Endothelial cell of umbilical vein (primary cell): ENCODE data around the gene AKAP1. TPM values are rescaled to one million over a fixed set of nuclear protein-coding genes. Genes with fewer than 3 reads are reported as not detected.

Experiments used
- BruUV-seq: library from RNA; stranded (reverse); fragments of 400-500 nt; replicated peaks from 2 replicates; lab custom pipeline; 2021; lab: Mats Ljungman, UMichigan
- CTCF ChIA-PET: fragments of 300-600, 350-600 bp; sonication (Branson Sonifier 250); formaldehyde crosslinking; loops from one replicate; lab custom pipeline; 2021; ENCODE audit warnings: antibody characterized with exemption, inconsistent platforms; lab: Charles Lee
- POLR2A ChIA-PET: fragments of 300-600, 350-600 bp; sonication (Branson Sonifier 250); formaldehyde crosslinking; loops from one replicate; lab custom pipeline; 2021; ENCODE audit warnings: antibody characterized with exemption, inconsistent platforms; lab: Charles Lee
- DNase-seq: peaks from one replicate; pipeline ENCODE4 v3.0.0-alpha.2; 2011; ENCODE audit warnings: low read depth, low spot score
- FAIRE-seq: peaks from 2 replicates; lab custom pipeline; 2011; peaks lifted over from hg19 to GRCh38; lab: Jason Lieb, UNC
- H2AFZ ChIP-seq: 2 replicates; pipeline ENCODE4 v1.6.0; 2012; ENCODE audit warnings: low read depth, low read length, control low read depth, inconsistent platforms
- H3K27ac ChIP-seq: 2 replicates; pipeline ENCODE4 v1.5.1; 2011; ENCODE audit warnings: low read depth, mild to moderate bottlenecking, control low read depth, low read length, moderate library complexity; ENCODE audit not compliant: insufficient read depth
- H3K27me3 ChIP-seq, 2 experiments: 2 replicates each; pipeline versions ENCODE4 v1.6.0 to v1.6.1; 2011; ENCODE audit warnings: low read length in 2 of 2, mixed read lengths in 1 of 2; ENCODE audit not compliant: control insufficient read depth in 2 of 2, insufficient read depth in 2 of 2
- H3K36me3 ChIP-seq, 2 experiments: 2 replicates in 1 of 2; 3 replicates in 1 of 2; pipeline ENCODE4 v1.5.1; 2011; ENCODE audit warnings: low read length in 2 of 2, mild to moderate bottlenecking in 1 of 2, moderate library complexity in 1 of 2; ENCODE audit not compliant: control insufficient read depth in 2 of 2, insufficient read depth in 2 of 2; ENCODE audit errors: extremely low read depth in 1 of 2
- H3K4me1 ChIP-seq: 3 replicates; pipeline ENCODE4 v1.5.1; 2011; ENCODE audit warnings: mild to moderate bottlenecking, low read length; ENCODE audit not compliant: control insufficient read depth, insufficient read depth; ENCODE audit errors: extremely low read depth
- H3K4me2 ChIP-seq: 2 replicates; pipeline ENCODE4 v1.6.1; 2011; ENCODE audit warnings: low read length, control low read depth, mixed read lengths; ENCODE audit not compliant: insufficient read depth
- H3K4me3 ChIP-seq, 3 experiments: fragments of 200-600 bp in 1 of 3; sonication (generic), shearing (Covaris generic) in 1 of 3; replicated peaks in 1 of 3; 2 replicates each; pipeline ENCODE4 v1.5.1; 2011 to 2016; ENCODE audit warnings: control low read depth in 3 of 3, low read length in 3 of 3, mild to moderate bottlenecking in 2 of 3, inconsistent platforms in 1 of 3, low read depth in 1 of 3, moderate library complexity in 1 of 3; ENCODE audit not compliant: insufficient read depth in 1 of 3
- H3K79me2 ChIP-seq: 2 replicates; pipeline ENCODE4 v1.6.0; 2012; ENCODE audit warnings: low read length, inconsistent platforms; ENCODE audit not compliant: control insufficient read depth, insufficient read depth
- H3K9ac ChIP-seq: replicated peaks from 2 replicates; pipeline ENCODE3; 2011; ENCODE audit warnings: low read length, control low read depth; ENCODE audit not compliant: insufficient read depth; ENCODE audit errors: extremely low read depth
- H3K9me1 ChIP-seq: replicated peaks from 3 replicates; pipeline ENCODE4 v1.6.0; 2011; ENCODE audit warnings: mild to moderate bottlenecking, low read length; ENCODE audit not compliant: control insufficient read depth, insufficient read depth; ENCODE audit errors: extremely low read depth
- H3K9me3 ChIP-seq: replicated peaks from 2 replicates; pipeline ENCODE4 v1.5.1; 2012; ENCODE audit warnings: low read length, inconsistent platforms; ENCODE audit not compliant: control insufficient read depth, insufficient read depth
- H4K20me1 ChIP-seq: replicated peaks from 2 replicates; pipeline ENCODE3; 2011; ENCODE audit warnings: mild to moderate bottlenecking, low read length; ENCODE audit not compliant: control insufficient read depth, insufficient read depth; ENCODE audit errors: extremely low read depth
- GATA2 ChIP-seq: IDR thresholded peaks from 2 replicates; pipeline ENCODE4 v1.7.0; 2011; ENCODE audit warnings: low read depth, mild to moderate bottlenecking, moderate library complexity, mixed read lengths, low read length; ENCODE audit not compliant: insufficient read length, insufficient read depth
- MYC ChIP-seq: IDR thresholded peaks from one replicate; pipeline ENCODE4 v1.6.1; 2011; ENCODE audit warnings: mild to moderate bottlenecking, low read depth, low read length
- POLR2A ChIP-seq: IDR thresholded peaks from 2 replicates; pipeline ENCODE4 v1.6.1; 2012; ENCODE audit warnings: low read depth, mild to moderate bottlenecking, control low read depth, low read length
- POLR2AphosphoS5 ChIP-seq: IDR thresholded peaks from 2 replicates; pipeline ENCODE4 v1.6.1; 2012; ENCODE audit warnings: low read depth, mild to moderate bottlenecking, control low read depth, low read length, moderate library complexity; ENCODE audit not compliant: insufficient read depth
- dilution Hi-C: fragments of 300-500 bp; cut with MboI; formaldehyde crosslinking; loops from one replicate; pipeline ENCODE4 v1.15.0; 2019; ENCODE audit warnings: low sequenced_read_pairs; ENCODE audit not compliant: extremely low pct_ligation_motif_present
- intact Hi-C: fragments of 100-400 bp; cut with micrococcal nuclease; formaldehyde crosslinking; loops from one replicate; pipeline ENCODE4 v1.10.0; 2022
- polyA plus RNA-seq, 4 experiments: library from polyadenylated mRNA; depleted of rRNA in 3 of 4; stranded (reverse) in 3 of 4; unstranded in 1 of 4; fragments of >200 nt; gene quantifications; 2 replicates each; pipeline versions ENCODE4 v1.2.1 to v1.2.3, GENCODE V29; 2011 to 2012; ENCODE audit warnings: missing spikeins in 1 of 4
- total RNA-seq: library from RNA; stranded (reverse); gene quantifications from 2 replicates; pipeline ENCODE4 v1.2.3, GENCODE V29; 2021
- TF ChIP-seq, protein P1 (sequence below): IDR thresholded peaks from 2 replicates; pipeline ENCODE4 v1.6.1; 2011; ENCODE audit not compliant: insufficient read depth, insufficient read length

The AKAP1 gene
- total and polyA plus RNA-seq, 2 donors (not counting 3 experiments of a cell fraction or from before 2014, with no cell fraction given) = 20.9 to 27.7 TPM

DNA sequence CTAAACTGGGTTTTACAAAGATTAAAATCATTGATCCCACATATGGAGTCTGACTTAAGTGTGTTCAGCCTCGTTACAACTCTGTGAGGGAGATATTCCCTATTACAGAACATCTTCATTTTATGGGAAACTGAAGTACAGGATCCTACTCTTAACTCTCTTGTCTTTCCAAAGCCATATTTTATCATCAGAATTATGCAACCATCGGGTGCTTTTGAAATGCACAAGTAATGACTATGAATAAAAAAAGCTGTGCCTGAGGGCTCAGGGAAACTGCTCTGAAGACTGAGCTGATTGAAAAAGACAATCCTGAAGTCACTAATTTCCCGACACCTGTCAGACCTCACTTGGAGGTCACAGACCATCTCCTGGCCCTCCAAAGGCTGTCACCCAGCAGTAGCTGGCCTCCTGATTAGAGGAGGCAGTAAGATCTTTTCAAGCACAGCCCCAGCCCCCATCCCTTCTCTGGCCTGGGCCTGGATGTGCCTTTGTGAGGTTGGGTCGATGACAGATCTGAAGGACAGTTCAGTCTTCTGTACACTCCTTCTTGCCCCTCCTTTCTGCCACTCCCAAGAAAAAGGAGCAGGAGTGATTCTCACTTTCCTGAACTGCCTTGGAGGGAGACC, 5.6 kb downstream of the AKAP1 start:
- H4K20me1 ChIP-seq = no peaks in the 10 kb centered on the region
- no peaks in the 10 kb centered on the region for H3K27me3 ChIP-seq
- H3K4me3 ChIP-seq = no peak overlapping the region
- no peaks in the 10 kb centered on the region for H3K9me1 ChIP-seq
- intact Hi-C loops (no loop called here), dilution Hi-C loops (no loop called here)
- H3K9ac ChIP-seq = no peak overlapping the region
- H2AFZ ChIP-seq = no peak overlapping the region
- H3K36me3 ChIP-seq = no peaks in the 10 kb centered on the region
- H3K79me2 ChIP-seq = peaks cover 46% of the 10 kb centered on the region
- CTCF ChIA-PET = no interaction called here
- DNase-seq = no peak
- BruUV-seq = no TSS peak
- POLR2A ChIA-PET = no interaction called here
- no peaks in the 10 kb centered on the region for H3K9me3 ChIP-seq
- no peak overlapping the region for H3K4me2 ChIP-seq
- no peak for FAIRE-seq
- no peak for TF ChIP-seq GATA2
- no peak for TF ChIP-seq MYC
- TF ChIP-seq POLR2A = no peak
- H3K27ac ChIP-seq = no peak overlapping the region
- H3K4me1 ChIP-seq = peaks cover 5% of the 10 kb centered on the region

DNA sequence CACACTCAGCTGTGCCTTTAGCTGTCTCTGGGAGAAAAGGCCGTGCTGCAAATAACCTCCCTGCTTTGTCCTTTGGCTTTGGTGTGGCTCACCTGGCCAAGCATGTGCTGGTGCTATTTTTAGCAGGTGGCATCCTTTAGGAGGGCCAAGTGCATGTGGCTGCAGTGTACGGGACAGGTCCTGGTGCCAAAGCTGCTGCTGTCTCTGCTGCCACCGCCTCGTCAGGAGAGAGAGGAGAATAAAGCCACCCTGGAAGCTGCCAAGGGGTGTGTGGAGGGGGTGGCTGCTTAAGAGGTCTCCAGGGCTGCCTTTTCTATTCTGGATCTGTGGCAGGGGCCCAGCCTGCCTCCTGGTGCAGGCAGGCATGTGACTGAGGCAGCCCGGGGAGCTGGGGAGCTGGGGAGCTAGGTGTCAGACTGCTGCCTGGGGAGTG, 6.2 kb downstream of the AKAP1 start:
- Histone ChIP-seq H4K20me1 (no peaks in the 10 kb centered on the region), H3K27ac (no peak overlapping the region), H2AFZ (no peak overlapping the region), H3K36me3 (no peaks in the 10 kb centered on the region), H3K79me2 (peaks cover 46% of the 10 kb centered on the region), H3K4me1 (peaks cover 4% of the 10 kb centered on the region), H3K4me2 (no peak overlapping the region), H3K27me3 (no peaks in the 10 kb centered on the region), H3K4me3 (no peak overlapping the region), H3K9me3 (no peaks in the 10 kb centered on the region), H3K9ac (no peak overlapping the region), H3K9me1 (no peaks in the 10 kb centered on the region)
- CTCF ChIA-PET = no interaction called here
- no TSS peak for BruUV-seq
- FAIRE-seq = no peak
- dilution Hi-C loops = no loop called here
- intact Hi-C loops = no loop called here
- POLR2A ChIA-PET = no interaction called here
- no peak for DNase-seq
- TF ChIP-seq, protein P1, sequence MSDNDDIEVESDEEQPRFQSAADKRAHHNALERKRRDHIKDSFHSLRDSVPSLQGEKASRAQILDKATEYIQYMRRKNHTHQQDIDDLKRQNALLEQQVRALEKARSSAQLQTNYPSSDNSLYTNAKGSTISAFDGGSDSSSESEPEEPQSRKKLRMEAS = no peak
- no peak for TF ChIP-seq GATA2
- TF ChIP-seq POLR2AphosphoS5 = no peak
